ENCODE data around the gene CRK. TPM values are rescaled to one million over a fixed set of nuclear protein-coding genes. Genes with fewer than 3 reads are reported as not detected.
A peak's percentile ranks its signal among the peaks of the same experiment; 100 is the strongest.

Gene CRK
- total RNA-seq, 1 experiment from 2014 or later = 72.3 TPM

- no TSS peak for BruUV-seq (replicated peaks)
- ChIA-PET CTCF (interaction anchor here (0.9 to 1.3 kb wide), 2 partner anchors 12 to 15 kb away, joined by 4 to 5 read pairs; no protein-coding TSS in a partner anchor), POLR2A (interaction anchor here (1.1 kb wide), 1 partner anchor 12 kb away, joined by 4 read pairs; no protein-coding TSS in a partner anchor)
- Mint-ChIP-seq H3K27ac (ENCODE audit: unreplicated experiment) (peak overlapping the region; percentile 29), H3K4me3 (ENCODE audit: unreplicated experiment) (no peak overlapping the region), H3K36me3 (ENCODE audit: insufficient read depth, unreplicated experiment) (peaks cover 87% of the 10 kb centered on the region), H3K27me3 (ENCODE audit: insufficient read depth, unreplicated experiment) (no peaks in the 10 kb centered on the region), H3K4me1 (ENCODE audit: low read depth, unreplicated experiment) (peaks cover 39% of the 10 kb centered on the region), H3K9me3 (ENCODE audit: unreplicated experiment) (no peaks in the 10 kb centered on the region)
- Histone ChIP-seq H3K4me3 (ENCODE audit: low read depth, low read length) (no peak overlapping the region), H3K36me3 (ENCODE audit: control insufficient read depth, insufficient read depth, low read length) (peaks cover 3% of the 10 kb centered on the region), H3K4me1 (peaks cover 36% of the 10 kb centered on the region), H3K9me3 (no peaks in the 10 kb centered on the region), H3K27me3 (replicated peaks; ENCODE audit: control insufficient read depth, insufficient read depth, low read length) (no peaks in the 10 kb centered on the region)
- TF ChIP-seq CTCF (IDR thresholded peaks at IDR 0.05; ENCODE audit: insufficient read depth in 1 of 2, low read depth in 1 of 2, low read length in 1 of 2, severe bottlenecking in 1 of 2, unreplicated experiment in 1 of 2) = no peak
- intact Hi-C loops (cut with micrococcal nuclease; ENCODE audit: unreplicated experiment) = no loop called here
- no peak for DNase-seq
Observed at GRCh38 chr17:1377334-1377733, 78.7 kb downstream of the CRK start.

GRCh38 chr17:1376061-1376460 lies 80.0 kb downstream of the CRK start:
- Mint-ChIP-seq H3K4me1 (ENCODE audit: low read depth, unreplicated experiment) (peaks cover 33% of the 10 kb centered on the region), H3K4me3 (ENCODE audit: unreplicated experiment) (no peak overlapping the region), H3K36me3 (ENCODE audit: insufficient read depth, unreplicated experiment) (peaks cover 88% of the 10 kb centered on the region), H3K27ac (ENCODE audit: unreplicated experiment) (no peak overlapping the region), H3K27me3 (ENCODE audit: insufficient read depth, unreplicated experiment) (no peaks in the 10 kb centered on the region), H3K9me3 (ENCODE audit: unreplicated experiment) (no peaks in the 10 kb centered on the region)
- BruUV-seq (replicated peaks) = no TSS peak
- no peaks in the 10 kb centered on the region for H3K9me3 ChIP-seq
- no peak for TF ChIP-seq CTCF (IDR thresholded peaks at IDR 0.05; ENCODE audit: insufficient read depth in 1 of 2, low read depth in 1 of 2, low read length in 1 of 2, severe bottlenecking in 1 of 2, unreplicated experiment in 1 of 2)
- ChIA-PET POLR2A (no interaction called here), CTCF (no interaction called here)
- peaks cover 36% of the 10 kb centered on the region for H3K4me1 ChIP-seq
- no peak for DNase-seq
- H3K36me3 ChIP-seq (ENCODE audit: control insufficient read depth, insufficient read depth, low read length) = peaks cover 3% of the 10 kb centered on the region
- intact Hi-C loops (cut with micrococcal nuclease; ENCODE audit: unreplicated experiment) = no loop called here
- H3K27me3 ChIP-seq (replicated peaks; ENCODE audit: control insufficient read depth, insufficient read depth, low read length) = no peaks in the 10 kb centered on the region
- no peak overlapping the region for H3K4me3 ChIP-seq (ENCODE audit: low read depth, low read length)

- ChIA-PET CTCF (no interaction called here), POLR2A (no interaction called here)
- DNase-seq = no peak
- Histone ChIP-seq H3K9me3 (no peaks in the 10 kb centered on the region), H3K27me3 (replicated peaks; ENCODE audit: control insufficient read depth, insufficient read depth, low read length) (no peaks in the 10 kb centered on the region), H3K4me1 (peaks cover 33% of the 10 kb centered on the region), H3K4me3 (ENCODE audit: low read depth, low read length) (no peak overlapping the region), H3K36me3 (ENCODE audit: control insufficient read depth, insufficient read depth, low read length) (peaks cover 3% of the 10 kb centered on the region)
- no peaks in the 10 kb centered on the region for H3K27me3 Mint-ChIP-seq (ENCODE audit: insufficient read depth, unreplicated experiment)
- intact Hi-C loops (cut with micrococcal nuclease; ENCODE audit: unreplicated experiment) = no loop called here
- peaks cover 28% of the 10 kb centered on the region for H3K4me1 Mint-ChIP-seq (ENCODE audit: low read depth, unreplicated experiment)
- BruUV-seq (replicated peaks) = no TSS peak
- no peak for TF ChIP-seq CTCF (IDR thresholded peaks at IDR 0.05; ENCODE audit: insufficient read depth in 1 of 2, low read depth in 1 of 2, low read length in 1 of 2, severe bottlenecking in 1 of 2, unreplicated experiment in 1 of 2)
- no peak overlapping the region for H3K4me3 Mint-ChIP-seq (ENCODE audit: unreplicated experiment)
- no peak overlapping the region for H3K27ac Mint-ChIP-seq (ENCODE audit: unreplicated experiment)
- no peaks in the 10 kb centered on the region for H3K9me3 Mint-ChIP-seq (ENCODE audit: unreplicated experiment)
- peaks cover 88% of the 10 kb centered on the region for H3K36me3 Mint-ChIP-seq (ENCODE audit: insufficient read depth, unreplicated experiment)
Observed at GRCh38 chr17:1375615-1376014, 80.4 kb downstream of the CRK start.

Data from Caco-2 (cell line).